ENCODE data around the gene LRRC74A. TPM values are rescaled to one million over a fixed set of nuclear protein-coding genes. Genes with fewer than 3 reads are reported as not detected.

Gene LRRC74A
- total RNA-seq (2014; rRNA removed; shearing (Covaris generic)), result not detected in 2 replicates

GRCh38 chr14:76826122-76826521 lies at the start of gene LRRC74A:
Gene LRRC74A, plus strand, starts transcription at chr14:76826408. Its CDS starts 290 bp downstream, at chr14:76826698.
- Histone ChIP-seq H3K27ac (no peak within 1 kb of the TSS), H3K27me3 (no peaks in the 10 kb centered on the region), H3K4me3 (no peak within 1 kb of the TSS), H3K9me3 (replicated peaks) (0 out of 2 replicates have a peak, but pooled peaks cover 3% of the 10 kb centered on the region), H3K4me1 (peaks cover 25% of the 10 kb centered on the region), H3K36me3 (no peaks in the 10 kb centered on the region)
- peak; percentile 17 to 32 for DNase-seq

- no peak overlapping the region for H3K27ac ChIP-seq
- no peaks in the 10 kb centered on the region for H3K4me1 ChIP-seq
- no peaks in the 10 kb centered on the region for H3K36me3 ChIP-seq
- no peaks in the 10 kb centered on the region for H3K27me3 ChIP-seq
- peak; percentile 44 to 71 for DNase-seq
- H3K4me3 ChIP-seq, result no peak overlapping the region
- no peaks in the 10 kb centered on the region for H3K9me3 ChIP-seq (replicated peaks)
Observed at GRCh38 chr14:76776428-76777251, 49.6 kb upstream of the LRRC74A start.

DNA sequence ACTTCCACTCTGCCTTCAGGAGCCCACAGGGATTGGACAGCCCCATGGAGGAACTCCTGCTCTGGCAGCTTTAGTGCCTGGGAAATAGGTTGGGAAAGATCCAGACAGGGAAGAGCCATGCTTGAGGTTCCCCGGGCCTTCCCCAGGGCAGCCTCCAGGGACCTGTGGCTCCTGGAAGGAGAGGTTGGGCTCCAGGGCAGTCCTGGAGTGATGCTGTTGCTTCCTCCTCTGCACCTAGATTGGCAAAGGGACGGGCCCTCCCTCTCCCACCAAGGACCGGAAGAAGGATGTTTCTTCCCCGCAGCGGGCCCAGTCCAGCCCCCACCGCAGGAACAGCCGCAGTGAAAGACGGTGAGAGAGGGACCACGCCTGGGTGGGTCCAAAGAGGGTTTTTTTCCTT lies 48.5 kb upstream of the LRRC74A start:
- no peaks in the 10 kb centered on the region for H3K27me3 ChIP-seq
- no peaks in the 10 kb centered on the region for H3K4me1 ChIP-seq
- no peak overlapping the region for H3K27ac ChIP-seq
- no peaks in the 10 kb centered on the region for H3K9me3 ChIP-seq (replicated peaks)
- no peak for DNase-seq
- no peak overlapping the region for H3K4me3 ChIP-seq
- H3K36me3 ChIP-seq, result no peaks in the 10 kb centered on the region; the same call in 1 of the 2 replicates

DNA sequence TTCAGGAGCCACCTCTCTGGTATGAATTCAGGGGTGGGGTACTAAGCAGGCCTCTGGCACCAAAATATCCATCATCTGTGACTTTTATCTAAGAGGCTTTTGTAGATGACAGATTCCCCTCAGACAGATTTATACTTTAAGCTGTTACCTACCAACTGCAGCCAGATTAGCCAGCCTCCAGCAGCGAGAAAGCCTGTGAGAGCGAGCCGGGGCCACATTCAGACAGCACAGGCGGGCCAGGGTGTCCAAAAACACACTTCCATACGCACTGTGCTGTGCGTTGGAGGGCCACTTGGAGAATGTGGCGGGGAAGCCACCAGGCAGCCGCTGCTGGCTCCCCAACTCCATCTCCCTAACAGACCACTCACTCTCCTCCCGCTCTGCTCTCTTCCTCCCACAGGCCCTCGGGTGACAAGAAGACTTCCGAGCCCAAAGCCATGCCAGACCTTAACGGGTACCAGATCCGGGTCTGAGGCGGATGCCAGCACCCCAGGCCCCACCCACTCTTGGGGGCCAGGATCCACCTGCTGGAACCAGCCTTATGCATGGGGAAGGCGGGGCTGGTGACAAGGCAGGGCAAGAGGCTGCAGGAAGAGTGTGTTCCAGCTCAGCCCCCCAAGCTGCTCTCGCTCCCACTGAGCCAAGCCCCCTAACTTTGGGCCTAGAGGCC lies 47.5 kb upstream of the LRRC74A start:
- no peaks in the 10 kb centered on the region; the same call in 1 of the 2 replicates for H3K36me3 ChIP-seq
- no peaks in the 10 kb centered on the region for H3K9me3 ChIP-seq (replicated peaks)
- no peak overlapping the region for H3K27ac ChIP-seq
- no peak for DNase-seq
- no peaks in the 10 kb centered on the region for H3K4me1 ChIP-seq
- H3K4me3 ChIP-seq, result no peak overlapping the region
- H3K27me3 ChIP-seq, result no peaks in the 10 kb centered on the region

DNA sequence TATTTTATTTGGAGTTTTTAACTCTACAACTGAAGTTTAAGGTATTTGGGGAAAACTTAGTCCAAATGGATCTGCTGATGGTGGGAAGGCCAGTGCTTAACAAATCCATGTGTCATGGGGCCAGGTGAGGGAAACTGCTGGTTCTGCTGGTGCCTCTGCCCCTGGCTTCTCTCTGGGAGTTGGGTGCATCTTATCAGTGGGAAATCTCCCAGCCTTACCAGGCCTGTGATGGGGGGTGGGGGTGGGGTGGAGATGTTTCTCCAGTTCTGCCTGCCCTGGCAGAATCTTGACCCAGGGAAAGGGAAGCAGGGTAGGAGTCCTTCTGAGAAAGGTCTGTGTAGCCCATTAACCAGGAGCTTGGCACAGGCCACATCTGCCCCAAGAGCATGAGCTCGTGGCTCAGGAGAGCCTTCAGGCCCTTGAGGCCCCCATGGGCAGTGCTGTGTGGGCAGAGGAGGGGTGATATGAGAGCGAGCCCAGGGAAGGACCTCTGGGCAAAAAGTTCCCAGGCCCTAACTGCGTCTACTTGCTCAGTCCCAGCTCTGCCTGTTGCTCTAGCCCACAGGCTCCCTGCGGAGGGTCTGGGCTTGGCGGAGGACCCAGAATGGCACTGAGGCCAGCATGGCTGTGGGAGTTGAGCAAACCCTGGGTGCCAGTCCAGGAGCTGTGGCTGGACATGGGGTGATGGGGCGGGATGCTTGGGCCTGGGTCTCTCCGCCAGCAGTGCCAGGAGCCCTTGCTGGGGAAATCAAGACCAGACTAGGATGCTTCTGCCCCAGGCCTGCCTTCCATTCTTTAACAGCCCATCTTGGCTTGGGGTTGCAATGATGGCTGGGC lies 46.8 kb upstream of the LRRC74A start:
- no peak overlapping the region for H3K27ac ChIP-seq
- no peak overlapping the region for H3K4me3 ChIP-seq
- no peaks in the 10 kb centered on the region; the same call in 1 of the 2 replicates for H3K36me3 ChIP-seq
- H3K4me1 ChIP-seq, result no peaks in the 10 kb centered on the region
- H3K9me3 ChIP-seq (replicated peaks), result no peaks in the 10 kb centered on the region
- DNase-seq, result no peak
- H3K27me3 ChIP-seq, result no peaks in the 10 kb centered on the region

DNA sequence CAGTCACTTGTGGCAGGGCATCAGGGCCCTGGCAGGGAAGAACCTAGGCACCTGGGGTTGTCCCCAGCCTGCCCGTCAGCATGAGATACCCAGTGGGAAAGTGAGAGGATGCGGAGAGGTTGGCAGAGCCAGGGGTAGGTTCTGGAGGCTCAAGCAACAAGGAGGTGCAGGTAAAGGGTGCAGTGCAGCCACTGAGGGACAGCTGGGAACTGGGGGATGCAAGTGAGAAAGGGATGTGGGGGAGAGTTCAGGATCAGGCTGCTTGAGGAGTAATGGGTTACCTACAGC lies 46.2 kb upstream of the LRRC74A start:
- Histone ChIP-seq H3K4me1 (no peaks in the 10 kb centered on the region), H3K4me3 (no peak overlapping the region), H3K9me3 (replicated peaks) (no peaks in the 10 kb centered on the region), H3K36me3 (no peaks in the 10 kb centered on the region; the same call in 1 of the 2 replicates), H3K27me3 (no peaks in the 10 kb centered on the region), H3K27ac (no peak overlapping the region)
- DNase-seq, result no peak

DNA sequence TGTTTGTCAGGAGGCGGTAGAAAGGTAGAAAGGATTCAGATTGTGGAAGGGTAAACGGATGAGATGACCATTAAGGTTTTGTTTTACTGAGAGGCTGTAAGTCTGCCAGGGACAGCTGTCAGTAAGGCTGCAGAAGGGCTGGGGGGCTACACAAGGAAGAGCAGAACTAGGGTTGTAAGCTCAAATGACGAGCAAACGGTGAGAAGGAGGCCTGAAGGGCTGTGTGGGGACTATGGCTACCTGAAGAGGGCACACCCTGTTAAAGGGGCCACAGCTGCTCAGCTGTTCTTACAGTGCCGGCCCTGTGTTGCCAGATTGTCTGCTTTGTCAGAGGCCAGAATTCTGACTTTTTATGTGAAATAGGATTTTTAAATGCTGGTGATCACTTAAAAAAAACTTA lies 45.8 kb upstream of the LRRC74A start:
- Histone ChIP-seq H3K4me1 (no peaks in the 10 kb centered on the region), H3K27me3 (no peaks in the 10 kb centered on the region), H3K4me3 (no peak overlapping the region), H3K27ac (no peak overlapping the region), H3K9me3 (replicated peaks) (no peaks in the 10 kb centered on the region), H3K36me3 (no peaks in the 10 kb centered on the region; the same call in 1 of the 2 replicates)
- no peak for DNase-seq

DNA sequence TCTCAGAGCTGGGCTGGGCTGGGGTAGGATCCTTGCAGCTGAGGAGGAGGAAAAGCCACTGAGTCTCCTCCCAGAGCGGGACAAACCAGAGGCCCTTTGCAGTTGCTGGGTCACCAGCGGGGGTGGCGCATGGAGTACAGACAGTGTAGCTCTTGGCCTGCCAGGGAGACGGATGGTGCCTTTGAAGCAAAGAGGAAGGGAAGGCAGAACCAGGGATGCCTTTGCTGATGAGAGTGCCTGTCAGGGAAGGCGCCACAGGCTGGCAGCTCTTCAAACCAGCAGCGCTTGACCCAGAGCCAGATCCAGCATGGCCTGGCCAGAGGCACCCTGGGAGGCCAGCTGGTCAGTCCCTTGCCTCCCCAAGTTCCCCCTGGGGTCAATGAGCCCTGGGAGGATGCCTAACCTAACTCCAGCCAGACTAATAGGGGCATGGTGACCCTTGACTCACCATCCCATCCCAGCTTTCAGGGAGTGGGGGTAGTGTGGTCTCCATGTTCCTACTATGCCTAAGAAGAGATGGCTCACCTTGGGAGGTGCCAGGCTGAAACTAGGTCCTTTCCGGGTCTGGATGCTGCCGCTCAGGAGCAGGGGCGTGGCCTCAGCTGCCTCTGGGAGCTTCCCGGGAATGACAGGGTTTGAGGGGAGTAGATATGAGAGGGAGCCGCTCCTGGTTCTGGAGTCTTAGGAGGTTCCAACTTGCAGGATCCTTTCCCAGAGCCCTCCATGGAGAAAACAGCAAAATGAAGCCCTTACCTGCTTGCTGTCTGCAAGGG lies 45.1 kb upstream of the LRRC74A start:
- DNase-seq, result no peak
- H3K9me3 ChIP-seq (replicated peaks), result no peaks in the 10 kb centered on the region
- H3K27ac ChIP-seq, result no peak overlapping the region
- no peaks in the 10 kb centered on the region for H3K4me1 ChIP-seq
- H3K4me3 ChIP-seq, result no peak overlapping the region
- no peaks in the 10 kb centered on the region for H3K27me3 ChIP-seq
- H3K36me3 ChIP-seq, result no peaks in the 10 kb centered on the region; the same call in 1 of the 2 replicates

- H3K9me3 ChIP-seq (replicated peaks), result no peaks in the 10 kb centered on the region
- H3K27ac ChIP-seq, result no peak overlapping the region
- no peaks in the 10 kb centered on the region for H3K27me3 ChIP-seq
- H3K4me1 ChIP-seq, result no peaks in the 10 kb centered on the region
- H3K4me3 ChIP-seq, result no peak overlapping the region
- H3K36me3 ChIP-seq, result no peaks in the 10 kb centered on the region; the same call in 1 of the 2 replicates
- no peak for DNase-seq
Observed at GRCh38 chr14:76781648-76782051, 44.6 kb upstream of the LRRC74A start.

- Histone ChIP-seq H3K36me3 (no peaks in the 10 kb centered on the region; the same call in 1 of the 2 replicates), H3K4me1 (no peaks in the 10 kb centered on the region), H3K4me3 (no peak overlapping the region), H3K27me3 (no peaks in the 10 kb centered on the region), H3K9me3 (replicated peaks) (no peaks in the 10 kb centered on the region), H3K27ac (no peak overlapping the region)
- no peak for DNase-seq
Observed at GRCh38 chr14:76782115-76782884, 43.9 kb upstream of the LRRC74A start.

DNA sequence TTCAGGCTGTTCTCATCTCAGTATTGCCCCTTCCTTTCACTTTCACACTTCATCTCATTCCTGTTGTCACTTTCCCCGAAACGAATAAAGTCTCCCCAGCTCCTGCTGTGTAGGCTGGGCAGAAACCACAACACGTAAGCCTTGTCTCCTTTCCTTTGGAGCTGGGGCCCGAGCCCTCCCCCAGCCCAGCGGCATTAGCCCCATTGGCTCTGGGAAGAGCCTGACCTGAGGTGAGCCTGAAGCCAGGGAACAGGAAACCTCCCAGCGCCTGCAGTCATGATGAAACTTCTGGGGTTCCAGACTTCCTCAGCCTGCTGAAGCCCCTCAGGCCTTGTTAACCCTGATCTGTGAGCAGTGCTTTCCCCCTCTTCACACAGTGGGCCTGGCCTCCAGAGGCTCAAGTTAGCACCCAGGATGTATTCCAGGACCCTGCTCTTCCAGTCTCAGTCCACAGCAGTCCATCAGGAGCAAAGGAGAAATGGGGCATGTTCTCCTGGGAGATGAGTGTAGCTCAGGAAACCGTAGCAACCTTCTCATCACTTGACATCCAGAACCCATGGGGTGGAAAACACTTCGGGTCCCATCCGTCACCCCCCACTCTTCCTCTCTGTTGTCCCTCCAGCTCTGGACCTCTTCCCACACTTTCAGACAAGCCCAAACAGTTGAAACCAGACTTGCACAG lies 43.2 kb upstream of the LRRC74A start:
- no peak for DNase-seq
- Histone ChIP-seq H3K4me3 (no peak overlapping the region), H3K4me1 (no peaks in the 10 kb centered on the region), H3K36me3 (no peaks in the 10 kb centered on the region; the same call in 1 of the 2 replicates), H3K27ac (no peak overlapping the region), H3K27me3 (no peaks in the 10 kb centered on the region), H3K9me3 (replicated peaks) (no peaks in the 10 kb centered on the region)

- Histone ChIP-seq H3K4me1 (no peaks in the 10 kb centered on the region), H3K27ac (no peak overlapping the region), H3K27me3 (no peaks in the 10 kb centered on the region), H3K4me3 (no peak overlapping the region), H3K36me3 (no peaks in the 10 kb centered on the region; the same call in 1 of the 2 replicates), H3K9me3 (replicated peaks) (no peaks in the 10 kb centered on the region)
- DNase-seq, result no peak
Observed at GRCh38 chr14:76784266-76784874, 41.8 kb upstream of the LRRC74A start.

- Histone ChIP-seq H3K27ac (no peak overlapping the region), H3K4me1 (no peaks in the 10 kb centered on the region), H3K4me3 (no peak overlapping the region), H3K9me3 (replicated peaks) (no peaks in the 10 kb centered on the region), H3K36me3 (peaks cover 1% of the 10 kb centered on the region), H3K27me3 (no peaks in the 10 kb centered on the region)
- peak; percentile 83 to 90 for DNase-seq
Observed at GRCh38 chr14:76784881-76785280, 41.3 kb upstream of the LRRC74A start.
